NT2/D1 (cell line): ENCODE data around the gene OTUD7B.

Experiments used
- SUZ12 ChIP-seq: IDR thresholded peaks from 2 replicates; pipeline ENCODE4 v1.6.1; 2011; ENCODE audit not compliant: insufficient read length, insufficient read depth; ENCODE audit errors: extremely low read depth
- ZNF274 ChIP-seq: IDR thresholded peaks from 2 replicates; pipeline ENCODE4 v1.6.1; 2011; ENCODE audit warnings: mild to moderate bottlenecking, low read depth, low read length

- TF ChIP-seq SUZ12 (no peak), ZNF274 (no peak)
Measured at GRCh38 chr1:150017206-150017750, 6.8 kb upstream of the OTUD7B start.
